Measurements from ENCODE around the gene TCF20.

TCF20 gene

DNA sequence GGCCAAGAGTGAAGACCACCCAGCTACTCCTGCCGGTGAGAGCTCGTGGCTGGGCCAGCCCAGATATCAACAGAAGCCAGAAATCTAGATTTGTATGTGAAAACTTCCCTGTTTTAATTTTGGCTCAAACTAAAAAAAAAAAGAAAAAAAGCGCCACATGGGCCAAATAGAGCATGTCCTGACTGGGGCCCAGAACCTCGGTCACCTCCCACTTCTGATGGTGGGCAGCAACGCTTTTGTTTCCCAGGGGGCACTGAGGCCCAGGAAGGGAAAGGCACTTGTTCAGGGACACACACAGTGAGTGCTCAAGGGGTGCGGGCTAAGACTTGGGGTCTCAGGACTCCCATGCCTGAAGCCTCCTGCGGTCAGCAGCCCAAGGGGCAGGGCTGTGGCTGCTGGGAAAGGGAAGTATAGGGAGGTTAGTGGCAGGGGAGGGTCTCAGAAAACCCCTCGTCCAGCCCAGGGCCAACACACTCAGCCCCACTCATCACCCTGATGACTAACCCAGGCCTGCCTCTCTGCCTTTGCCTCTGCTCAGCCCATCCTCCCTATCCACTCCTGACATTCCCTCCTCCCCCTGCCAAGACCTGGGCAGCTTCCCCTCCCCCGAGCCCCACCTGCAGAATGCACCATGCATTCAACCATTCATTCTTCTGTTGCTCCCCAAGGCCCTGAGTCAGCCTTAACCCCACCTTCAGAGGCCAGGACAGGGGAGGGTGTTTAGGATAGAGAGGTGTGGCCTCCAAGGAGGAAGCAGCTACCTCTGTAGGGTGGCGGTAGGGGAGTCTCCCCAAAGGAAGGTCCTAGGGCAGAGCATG, 30.0 kb upstream of the TCF20 start:
- DNase-seq (ENCODE audit: low read depth in 3 of 3) = peak in 1 of 3 experiments; percentile 24

DNA sequence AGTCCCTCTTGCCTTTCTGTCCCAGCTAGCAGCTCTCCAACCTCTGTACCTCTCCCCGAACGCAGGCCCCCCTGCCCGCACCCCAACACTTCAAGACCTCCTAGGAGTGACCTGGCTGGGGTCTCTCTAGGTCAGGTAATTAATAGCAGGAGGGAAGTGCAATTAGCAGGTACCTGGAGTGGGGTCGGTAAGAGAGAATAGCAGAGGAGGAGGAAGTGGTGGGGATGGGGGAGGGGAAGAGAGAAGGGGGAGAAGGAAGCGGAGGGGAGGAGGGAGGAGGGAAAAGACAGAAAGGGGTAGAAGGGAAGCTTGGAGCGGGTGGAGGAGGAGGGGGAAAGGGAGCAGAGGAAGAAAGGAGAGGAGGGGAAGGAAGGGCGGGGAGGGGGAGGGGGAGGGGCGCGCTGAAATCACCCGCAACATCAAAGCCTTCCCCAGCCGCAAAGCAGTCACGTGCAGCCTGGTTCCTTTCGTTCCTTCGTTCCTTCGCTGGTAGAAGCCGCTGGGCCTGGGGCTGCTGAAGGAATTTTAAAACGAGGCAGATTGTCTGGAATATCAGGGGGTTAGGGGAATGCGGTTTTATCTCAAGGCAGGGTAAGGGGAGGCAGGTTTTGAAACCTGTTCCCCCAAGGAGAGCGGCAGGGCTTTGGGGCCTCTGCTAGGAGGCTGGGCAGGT, 29.3 kb upstream of the TCF20 start:
- DNase-seq (ENCODE audit: low read depth in 3 of 3) = peak; percentile 23 to 45 (median 26)

DNA sequence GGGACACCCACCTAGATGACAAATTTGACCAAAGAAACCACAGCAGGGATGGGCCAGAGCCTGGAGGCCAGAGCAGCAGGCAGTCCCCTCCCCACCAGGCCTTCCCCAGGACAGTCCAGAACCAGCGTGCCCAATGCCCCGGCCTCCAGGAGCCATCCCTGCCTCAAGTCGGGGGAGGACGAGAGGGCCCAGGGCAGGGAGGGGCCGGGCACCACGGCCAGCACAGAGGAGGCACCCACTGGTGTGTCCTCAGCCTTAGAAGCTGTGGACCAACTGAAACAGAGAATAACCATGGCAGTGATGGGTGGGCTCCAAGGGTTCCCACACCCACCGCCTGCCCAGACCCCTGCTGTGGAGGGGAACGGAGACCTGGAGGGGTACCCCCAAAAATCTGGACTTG, 28.3 kb upstream of the TCF20 start:
- DNase-seq (ENCODE audit: low read depth in 3 of 3) = no peak

DNA sequence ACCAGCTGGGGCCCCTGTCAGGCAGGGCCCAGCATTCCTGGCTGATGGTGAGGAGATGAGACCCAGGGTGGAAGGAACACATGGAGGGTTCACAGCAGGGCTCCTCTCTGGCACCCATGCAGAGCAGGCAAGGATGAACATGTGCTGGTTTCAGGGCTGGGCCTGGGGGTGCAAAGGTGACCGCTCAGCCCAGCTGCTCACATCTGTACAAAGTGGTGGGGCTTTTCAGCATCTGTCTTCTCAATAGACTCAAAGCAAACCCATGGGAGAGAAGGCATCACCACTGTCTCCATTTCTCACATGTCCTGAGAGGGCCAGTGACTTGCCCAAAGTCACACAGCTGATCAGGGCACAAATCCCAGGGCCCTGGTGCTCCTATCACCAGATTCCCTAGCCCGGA, 27.3 kb upstream of the TCF20 start:
- DNase-seq (ENCODE audit: low read depth in 3 of 3) = no peak

DNA sequence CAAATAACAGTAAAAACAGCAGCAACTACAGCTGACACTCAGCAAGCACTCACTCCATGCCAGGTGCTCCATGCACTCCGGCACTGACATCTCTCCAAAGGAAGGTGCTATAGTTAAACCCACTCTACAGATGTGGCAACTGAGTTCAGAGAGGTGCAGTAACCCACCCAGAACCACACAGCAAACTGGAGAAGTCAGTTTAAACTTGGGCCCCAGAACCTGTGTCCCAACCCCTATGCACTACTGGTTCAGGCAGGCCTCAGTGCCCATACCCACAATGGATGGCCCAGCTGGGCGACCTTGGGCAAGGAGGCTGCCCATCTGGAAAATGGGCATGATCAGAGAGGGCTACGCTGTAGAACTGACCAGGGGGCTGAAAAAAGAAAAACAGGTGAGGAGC, 26.4 kb upstream of the TCF20 start:
- no peak for DNase-seq (ENCODE audit: low read depth in 3 of 3)

DNA sequence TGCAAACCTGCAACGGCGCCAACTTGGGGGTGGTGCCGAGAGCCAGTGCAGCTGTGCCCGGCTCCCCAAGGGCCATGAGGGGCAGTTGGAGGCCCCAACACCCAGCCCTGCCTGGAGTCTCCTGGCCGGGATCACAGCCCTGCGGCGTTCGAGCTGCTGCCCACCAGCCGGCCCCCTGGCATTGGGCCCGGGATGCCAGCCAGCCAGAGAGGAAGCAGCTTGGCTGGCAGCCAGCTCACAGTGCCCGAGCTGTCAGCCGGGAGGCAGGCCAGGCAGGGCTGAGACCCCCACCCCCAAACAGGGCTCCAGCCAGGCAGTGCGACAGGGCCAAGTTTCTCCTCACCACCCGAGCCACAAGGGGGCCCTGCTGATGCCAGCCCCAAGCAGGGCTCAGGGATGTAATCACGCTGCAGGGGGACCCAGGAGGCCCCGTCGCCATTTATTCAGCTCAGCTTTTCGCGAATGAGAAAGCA, 26.0 kb upstream of the TCF20 start:
- no peak for DNase-seq (ENCODE audit: low read depth in 3 of 3)

DNA sequence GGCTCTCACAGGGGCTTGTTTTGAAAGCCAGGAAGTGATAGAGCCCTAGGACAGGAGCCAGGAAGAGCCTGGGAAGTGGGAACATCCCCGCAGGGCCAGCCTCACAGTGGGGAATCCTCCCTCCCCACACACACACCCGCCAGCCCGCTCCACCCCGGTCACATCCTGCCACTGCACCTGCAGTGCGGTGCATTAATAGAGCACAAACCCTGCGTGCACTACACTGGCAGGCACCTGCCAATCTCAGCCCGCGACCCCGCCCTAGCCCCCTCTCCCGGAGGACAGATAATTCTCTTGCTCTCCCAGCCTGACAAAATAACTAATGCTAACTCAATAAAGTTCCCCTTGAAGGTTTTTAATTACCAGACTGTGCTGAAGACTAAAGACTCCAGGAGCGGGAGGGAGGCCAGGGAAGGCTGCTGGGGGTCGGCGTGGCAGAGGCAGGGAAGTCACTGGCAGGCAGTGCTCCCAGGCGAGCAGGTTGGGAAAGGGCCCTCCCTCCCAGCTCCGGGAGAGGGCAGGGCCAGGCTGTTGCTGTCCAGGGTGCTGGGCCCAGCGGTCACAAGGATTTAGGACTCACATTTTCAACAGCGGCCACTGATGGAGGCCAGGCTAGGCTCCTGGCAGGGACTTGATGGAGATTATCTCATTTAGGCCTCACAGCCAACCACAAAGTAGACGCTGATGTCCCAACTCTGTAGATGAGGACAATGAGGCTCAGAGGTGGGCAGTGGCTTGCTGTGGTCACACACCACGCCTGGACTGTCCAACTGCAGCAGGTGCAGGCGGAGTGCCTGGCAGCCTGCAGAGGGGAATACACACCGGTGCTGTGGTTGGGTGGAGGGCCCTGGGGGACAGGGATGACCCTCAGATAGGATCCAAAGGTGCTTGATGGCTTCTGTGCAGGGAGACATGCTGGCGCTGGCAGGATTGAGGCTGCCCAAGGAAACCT, 23.9 kb upstream of the TCF20 start:
- DNase-seq (ENCODE audit: low read depth in 3 of 3) = no peak

DNA sequence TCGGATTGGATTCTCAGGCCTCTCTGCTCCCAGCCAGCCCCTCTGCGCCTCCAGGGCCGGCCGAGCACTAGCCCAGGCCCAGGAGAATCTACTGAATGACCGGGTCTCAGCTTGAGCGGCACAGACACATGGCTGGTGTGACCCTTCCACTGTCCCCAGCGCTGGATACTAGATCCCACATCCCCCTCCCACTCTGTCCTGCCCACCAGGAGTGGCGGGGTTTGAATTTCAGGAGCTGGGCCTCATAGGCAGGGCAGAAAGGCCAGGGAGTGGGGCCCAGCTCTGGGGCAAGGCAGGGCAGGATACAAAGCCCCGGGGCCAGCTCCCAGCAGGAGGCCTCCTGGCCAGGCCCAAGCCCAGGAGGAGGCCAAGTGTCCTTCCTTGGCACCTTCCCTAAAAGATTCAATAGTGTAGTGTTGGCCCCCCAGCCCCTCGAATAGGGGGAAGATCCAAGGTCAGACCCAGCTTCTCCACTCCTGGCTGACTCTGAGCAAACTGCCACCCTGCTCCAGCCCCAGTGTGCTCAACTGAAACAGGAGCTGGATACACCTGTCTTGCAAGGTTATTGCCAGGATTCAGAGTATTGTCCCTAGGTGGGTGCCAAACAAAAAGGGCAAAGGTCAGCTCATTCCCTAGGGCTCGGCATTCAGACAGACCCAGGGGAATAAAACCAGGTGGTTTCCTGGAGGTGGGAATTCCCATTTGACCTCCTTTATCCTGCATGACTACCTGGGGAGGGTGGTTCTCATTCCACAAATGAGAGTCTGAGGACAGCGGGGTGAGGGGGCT, 22.5 kb upstream of the TCF20 start:
- no peak for DNase-seq (ENCODE audit: low read depth in 3 of 3)

DNA sequence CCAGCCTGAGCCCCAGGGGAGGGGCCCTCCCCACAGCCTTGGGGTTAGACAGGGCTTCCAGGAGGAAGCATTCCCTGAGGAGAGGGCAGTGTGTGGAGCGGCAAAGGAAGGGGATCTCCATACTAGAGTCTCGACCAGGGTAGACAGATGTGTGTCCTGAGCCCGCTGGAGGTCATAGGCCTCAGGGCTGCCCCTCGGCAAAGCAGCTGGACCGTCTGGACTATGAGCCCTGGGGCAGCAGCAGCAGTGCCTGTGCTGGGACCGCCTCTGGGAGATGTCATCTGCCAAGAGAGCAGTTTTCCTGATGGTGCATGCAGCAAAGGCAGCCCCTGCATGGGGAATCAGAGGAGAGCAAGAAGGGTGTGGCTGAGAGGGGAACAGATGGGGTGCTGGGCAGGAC, 20.8 kb upstream of the TCF20 start:
- DNase-seq (ENCODE audit: low read depth in 3 of 3) = no peak

DNA sequence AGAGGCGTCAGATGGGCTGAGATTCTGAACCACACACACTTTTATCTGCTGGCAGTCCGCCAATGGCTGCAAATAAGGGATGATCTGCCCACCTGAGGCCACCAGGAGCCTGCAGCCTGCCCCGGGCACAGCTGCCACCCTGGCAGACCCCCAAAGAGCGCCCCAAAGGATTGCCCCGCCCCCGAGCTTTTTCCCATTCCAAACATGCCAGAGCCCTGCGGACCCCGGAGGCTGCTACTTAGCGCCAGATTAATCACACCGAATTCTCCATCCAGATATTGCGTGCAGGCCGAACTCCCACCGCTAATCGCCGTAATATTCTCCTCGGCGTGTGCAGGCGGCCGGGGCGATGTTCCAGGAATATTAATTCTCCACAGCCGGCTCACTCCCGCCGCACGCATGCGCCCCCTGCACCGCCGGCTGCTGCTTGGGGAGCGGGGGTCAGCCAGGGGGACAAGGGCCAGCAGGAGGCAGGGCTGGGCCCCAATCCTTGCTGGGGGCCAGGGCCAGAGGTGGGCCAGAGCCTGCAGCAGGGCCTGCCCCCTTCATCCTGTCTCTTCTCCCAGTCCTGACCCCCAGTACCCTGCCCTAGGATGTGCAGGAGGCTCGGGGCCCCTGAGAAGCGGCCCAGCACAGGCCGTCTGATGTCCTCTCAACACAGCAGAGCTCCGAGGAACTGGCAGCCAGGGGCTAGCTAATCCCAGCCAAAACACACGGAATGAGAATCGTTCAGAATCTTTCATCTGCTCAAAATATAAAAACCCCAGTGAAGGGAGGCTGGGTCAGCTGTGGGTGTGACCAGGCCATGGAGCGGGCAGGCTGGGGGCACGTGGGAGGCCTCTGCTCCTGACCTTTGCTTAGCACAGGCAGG, 19.5 kb upstream of the TCF20 start:
- no peak for DNase-seq (ENCODE audit: low read depth in 3 of 3)

DNA sequence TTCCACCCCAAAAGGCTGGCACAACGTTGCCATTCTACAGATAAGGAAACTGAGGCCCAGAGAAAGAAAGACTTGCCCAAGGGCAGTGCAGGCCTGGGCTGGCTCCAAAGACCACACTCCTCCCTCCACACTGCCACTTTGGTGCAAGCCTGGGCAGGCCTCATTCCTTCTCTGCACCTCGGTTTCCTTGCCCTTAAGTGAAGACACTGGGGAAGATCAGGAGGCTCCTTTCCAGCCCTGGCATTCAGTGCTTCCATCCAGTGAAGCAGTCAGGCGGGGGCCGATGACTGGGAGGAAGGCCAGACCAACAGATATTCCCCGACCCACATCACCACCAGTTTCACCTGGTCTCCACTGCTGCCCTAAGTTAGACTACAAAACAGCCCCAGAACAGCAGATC, 18.3 kb upstream of the TCF20 start:
- DNase-seq (ENCODE audit: low read depth in 3 of 3) = no peak

DNA sequence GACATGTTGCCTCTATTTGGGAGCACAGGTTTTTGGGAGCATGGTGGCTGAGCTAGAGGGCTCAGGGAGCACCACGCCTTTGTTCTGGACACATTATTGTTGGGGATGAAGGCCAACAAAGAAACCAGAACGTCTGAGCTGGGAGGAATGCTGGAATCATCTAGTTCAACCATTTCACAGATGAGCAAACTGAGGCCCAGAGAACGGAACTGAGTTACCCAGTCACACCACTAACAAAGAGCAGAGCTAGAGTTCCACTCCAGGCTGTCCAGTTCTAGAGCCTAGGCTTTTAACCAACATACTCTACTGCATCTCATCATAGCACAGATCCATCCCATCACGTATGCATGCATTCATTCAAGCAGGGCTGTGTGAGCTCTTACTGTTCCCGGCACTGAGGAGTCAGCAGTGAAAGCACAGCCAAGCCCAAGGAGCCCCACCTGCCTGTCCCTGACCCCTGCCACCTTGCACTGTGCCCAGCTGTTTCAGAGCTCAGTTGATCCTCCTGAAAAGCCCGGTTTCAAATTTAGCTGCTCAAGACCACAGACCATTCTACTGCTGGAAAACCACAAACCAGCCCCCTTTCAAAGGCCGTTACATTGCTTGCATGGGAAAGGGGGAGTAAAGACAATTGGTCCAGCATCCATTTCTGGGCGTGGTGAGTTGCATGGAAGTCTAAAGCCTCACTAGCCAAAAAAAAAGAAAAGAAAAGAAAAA, 16.9 kb upstream of the TCF20 start:
- DNase-seq (ENCODE audit: low read depth in 3 of 3) = no peak

DNA sequence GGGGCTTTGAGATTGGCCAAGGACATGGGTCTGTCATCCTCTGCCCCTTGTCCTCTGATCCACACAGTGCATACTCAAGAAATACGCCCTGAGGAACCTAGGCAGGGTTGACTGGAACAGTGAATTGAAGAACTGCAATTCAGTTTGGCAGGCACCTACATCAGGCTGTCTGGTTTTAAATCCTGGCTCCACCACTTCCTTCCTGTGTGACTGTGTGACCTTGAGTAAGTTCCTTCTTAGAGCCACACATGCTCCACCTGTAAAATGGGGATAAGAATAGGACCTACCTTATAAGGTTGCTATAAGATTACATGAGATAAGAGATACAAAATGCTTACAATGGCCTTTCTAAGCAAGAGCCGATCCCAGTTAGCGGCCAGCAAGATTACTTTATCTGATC, 15.8 kb upstream of the TCF20 start:
- no peak for DNase-seq (ENCODE audit: low read depth in 3 of 3)

DNA sequence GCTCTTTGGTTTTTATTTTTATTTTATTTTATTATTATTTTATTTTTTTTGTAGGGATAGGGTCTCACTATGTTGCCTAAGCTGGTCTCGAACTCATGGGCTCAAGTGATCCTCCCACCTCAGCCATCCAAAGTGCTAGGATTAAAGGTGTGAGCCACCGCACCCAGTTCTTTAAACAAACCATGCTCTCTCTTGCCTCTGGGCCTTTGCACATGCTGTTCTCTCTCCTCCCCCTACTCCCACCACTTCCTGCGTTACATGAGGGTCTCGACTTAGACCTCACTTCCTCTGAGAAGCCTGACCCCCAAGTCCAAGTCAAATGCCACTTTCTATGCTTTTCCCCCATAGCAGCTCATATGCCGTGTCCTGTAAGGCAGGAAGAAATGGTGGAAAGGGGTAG, 15.2 kb upstream of the TCF20 start:
- DNase-seq (ENCODE audit: low read depth in 3 of 3) = no peak

DNA sequence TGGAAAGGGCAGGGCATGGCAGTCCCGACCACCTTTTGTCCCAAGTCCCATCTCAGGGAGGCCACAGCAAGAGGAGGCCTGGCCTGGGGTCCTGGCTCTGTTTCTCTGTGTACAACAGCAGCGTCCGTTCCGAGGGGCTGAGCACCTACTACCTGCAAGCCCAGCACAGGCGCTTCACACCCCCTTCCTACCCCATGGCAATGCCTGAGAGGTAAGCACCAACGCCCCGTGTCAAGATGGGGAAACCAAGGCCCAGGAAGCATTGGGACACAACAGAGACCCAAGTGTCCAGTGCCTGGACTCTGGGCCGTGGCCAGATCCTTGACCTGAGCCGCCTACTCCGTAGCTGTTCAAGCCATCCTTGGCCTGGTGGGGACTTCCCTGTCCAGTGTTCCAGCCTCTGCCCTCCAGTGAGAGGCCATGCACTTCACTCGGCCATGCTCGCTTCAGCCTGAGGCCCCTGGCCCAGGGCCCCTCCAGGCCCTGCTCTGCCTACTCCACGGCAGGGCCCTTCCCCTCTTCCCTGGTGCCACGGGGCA, 14.3 kb upstream of the TCF20 start:
- no peak for DNase-seq (ENCODE audit: low read depth in 3 of 3)

DNA sequence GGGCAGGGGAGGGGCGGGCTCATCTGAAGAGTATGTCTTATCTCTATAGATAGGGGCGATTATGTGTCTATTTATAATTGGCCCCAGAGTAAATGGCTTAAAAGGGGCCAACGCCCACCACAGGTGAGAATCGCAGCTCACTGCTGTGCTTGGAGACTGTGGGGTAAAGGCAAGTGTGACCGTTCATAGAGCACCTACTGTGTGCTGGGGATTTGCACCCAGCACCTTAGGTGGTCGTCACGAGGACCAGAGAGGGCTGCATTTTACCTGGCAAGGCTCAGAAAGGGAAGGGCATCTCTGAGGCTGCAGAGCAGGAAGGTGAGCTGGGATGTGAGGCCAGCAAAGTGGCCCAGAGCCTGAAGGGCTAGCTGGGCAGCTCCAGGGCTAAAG, 13.7 kb upstream of the TCF20 start:
- DNase-seq (ENCODE audit: low read depth in 3 of 3) = no peak

DNA sequence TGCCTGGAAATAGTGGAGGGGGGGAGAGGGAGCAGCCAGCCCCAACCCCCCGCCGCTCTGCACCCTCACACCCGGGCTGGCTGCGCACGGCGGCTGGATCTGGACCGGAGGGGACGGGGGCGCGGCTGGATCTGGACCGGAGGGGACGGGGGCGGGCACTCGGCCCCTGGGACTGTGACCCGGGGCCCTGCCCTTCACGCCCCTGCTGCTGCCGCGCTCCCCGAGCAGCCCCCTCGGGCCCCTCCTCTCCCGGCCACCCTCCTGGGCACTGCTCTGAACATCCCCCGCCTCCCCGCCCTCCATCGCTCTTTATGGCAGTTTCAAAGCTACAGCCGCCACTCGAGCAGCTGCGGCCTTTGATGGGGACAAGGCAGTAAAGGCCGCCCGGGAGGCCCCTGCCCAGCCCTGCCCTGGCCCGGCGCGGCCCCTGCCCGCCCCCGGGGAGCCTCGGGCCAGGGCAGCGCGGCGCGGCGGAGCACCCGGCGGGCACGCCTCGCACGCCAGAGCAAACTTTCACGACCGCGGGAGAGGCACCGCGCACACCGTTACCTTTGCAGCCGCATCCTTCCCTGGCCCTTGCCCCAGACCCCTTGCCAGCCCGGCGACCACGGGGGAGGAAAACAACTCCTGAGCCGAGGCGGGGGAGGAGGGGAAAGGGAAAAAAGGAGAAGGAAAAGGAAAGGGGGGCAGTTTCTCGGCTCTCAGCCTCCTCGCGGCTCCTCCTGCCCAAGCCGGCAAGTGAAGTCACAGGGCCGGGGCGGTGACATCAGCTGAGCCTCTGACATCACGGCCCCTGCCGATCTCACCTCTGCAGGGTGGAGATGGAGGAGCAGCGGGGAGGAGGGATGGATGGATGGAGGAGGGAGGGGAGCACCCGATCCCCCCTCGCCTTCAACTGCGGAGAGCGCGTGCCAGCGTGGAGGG, 13.1 kb upstream of the TCF20 start:
- peak in 1 of 3 experiments; percentile 46 for DNase-seq (ENCODE audit: low read depth in 3 of 3)

DNA sequence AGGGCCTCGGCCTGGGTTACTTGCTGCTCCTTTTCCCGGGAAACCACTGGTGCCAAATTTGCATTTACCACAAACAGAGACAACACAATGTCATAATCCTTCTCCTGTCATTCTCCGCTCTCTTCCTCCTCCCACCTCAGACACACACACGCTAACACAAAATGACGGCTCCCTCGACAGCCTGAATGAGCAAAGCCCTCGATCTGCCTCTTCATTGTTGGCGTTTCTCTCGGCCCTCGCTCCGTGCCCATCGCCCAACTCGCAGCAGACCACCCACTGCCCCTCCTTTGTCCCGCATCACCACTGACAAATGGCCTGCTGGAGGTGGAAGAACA, 12.5 kb upstream of the TCF20 start:
- DNase-seq (ENCODE audit: low read depth in 3 of 3) = no peak
